Adrenal gland (tissue), 5 donors: Measurements from ENCODE around the gene CACNA1G.

Experiments used
- CTCF ChIP-seq, 6 experiments: fragments of 450-650 bp in 4 of 6; fragments of 200-600 bp in 2 of 6; sonication (generic) in 1 of 6; IDR thresholded peaks; 1 replicate in 5 of 6; 2 replicates in 1 of 6; pipeline versions ENCODE4 v1.5.1 to v1.8.0; 2016 to 2021; ENCODE audit warnings: antibody characterized with exemption in 6 of 6, mild to moderate bottlenecking in 2 of 6, moderate library complexity in 1 of 6
- POLR2A ChIP-seq, 2 donors: fragments of 450-650 bp; IDR thresholded peaks; one replicate each; pipeline ENCODE4 v1.6.1; 2017; ENCODE audit warnings: antibody characterized with exemption in 2 of 2, mild to moderate bottlenecking in 2 of 2, moderate library complexity in 1 of 2
- donor health status: DM: no; HTN: no; CAD: no.

GRCh38 chr17:50561746-50562141 lies 1.2 kb downstream of the CACNA1G start:
- TF ChIP-seq CTCF (IDR thresholded peaks at IDR 0.05) (no peak), POLR2A (IDR thresholded peaks at IDR 0.05) (no peak)
